Cardiac muscle cell (in vitro differentiated cells and primary cell): ENCODE results near the gene ATAD3B. TPM values are rescaled to one million over a fixed set of nuclear protein-coding genes. Genes with fewer than 3 reads are reported as not detected.
"Not testable (repeated sequence)": the region's sequence is repeated elsewhere in the genome, so short reads cannot be mapped to it uniquely, and the experiment has no call there.

Experiments
- DNase-seq, 2 donors: peaks; one replicate each; pipeline versions ENCODE4 v3.0.0 to v3.0.0-alpha.2; 2010 to 2017; ENCODE audit warnings: low read depth in 1 of 2, low spot score in 1 of 2
- H3K27ac ChIP-seq: fragments of 200-600 bp; sonication (generic); 2 replicates; pipeline ENCODE4 v1.5.1; 2016
- H3K27me3 ChIP-seq: fragments of 200-600 bp; sonication (generic); 2 replicates; pipeline ENCODE4 v1.6.0; 2016; ENCODE audit warnings: control low read depth
- H3K36me3 ChIP-seq: fragments of 200-600 bp; sonication (generic); 2 replicates; pipeline ENCODE4 v1.5.1; 2016; ENCODE audit warnings: control low read depth
- H3K4me1 ChIP-seq: fragments of 200-600 bp; sonication (generic); 2 replicates; pipeline ENCODE4 v1.8.1; 2017; ENCODE audit warnings: low read depth, mild to moderate bottlenecking, mixed run types
- H3K4me3 ChIP-seq: fragments of 200-600 bp; sonication (generic); 2 replicates; pipeline ENCODE4 v1.5.1; 2016; ENCODE audit warnings: mild to moderate bottlenecking
- H3K9me3 ChIP-seq: fragments of 200-600 bp; sonication (generic); 2 replicates; pipeline ENCODE4 v1.5.1; 2017; ENCODE audit warnings: low read depth, mild to moderate bottlenecking, control low read depth
- CTCF ChIP-seq: IDR thresholded peaks from 2 replicates; pipeline ENCODE4 v1.5.1; 2012; ENCODE audit warnings: low read depth, mild to moderate bottlenecking, low read length
- polyA plus RNA-seq: library from polyadenylated mRNA; unstranded; fragments of >200 nt; fragmentation: Nextera tagmentation; extraction: Ambion mirVana; gene quantifications from 2 replicates; pipeline ENCODE4 v1.2.1, GENCODE V29; 2016
- total RNA-seq: library from RNA; depleted of rRNA; stranded (reverse); fragments of >200 nt; gene quantifications from 2 replicates; pipeline ENCODE4 v1.2.3, GENCODE V29; 2016

ATAD3B gene
- total and polyA plus RNA-seq, 2 experiments from 2014 or later = 30.2 to 37.4 TPM

GRCh38 chr1:1452882-1453281, 18.7 kb upstream of the ATAD3B start:
- DNase-seq = no peak
- TF ChIP-seq CTCF = no peak
- Histone ChIP-seq H3K4me1 (no peaks in the 10 kb centered on the region), H3K4me3 (no peak overlapping the region), H3K9me3 (no peaks in the 10 kb centered on the region), H3K27me3 (no peaks in the 10 kb centered on the region), H3K27ac (no peak overlapping the region), H3K36me3 (no peaks in the 10 kb centered on the region)

GRCh38 chr1:1454286-1455056, 17.1 kb upstream of the ATAD3B start:
- H3K27me3 ChIP-seq, DNase-seq, H3K4me1 ChIP-seq, H3K36me3 ChIP-seq, H3K4me3 ChIP-seq, H3K9me3 ChIP-seq, H3K27ac ChIP-seq: not testable (repeated sequence)

DNA sequence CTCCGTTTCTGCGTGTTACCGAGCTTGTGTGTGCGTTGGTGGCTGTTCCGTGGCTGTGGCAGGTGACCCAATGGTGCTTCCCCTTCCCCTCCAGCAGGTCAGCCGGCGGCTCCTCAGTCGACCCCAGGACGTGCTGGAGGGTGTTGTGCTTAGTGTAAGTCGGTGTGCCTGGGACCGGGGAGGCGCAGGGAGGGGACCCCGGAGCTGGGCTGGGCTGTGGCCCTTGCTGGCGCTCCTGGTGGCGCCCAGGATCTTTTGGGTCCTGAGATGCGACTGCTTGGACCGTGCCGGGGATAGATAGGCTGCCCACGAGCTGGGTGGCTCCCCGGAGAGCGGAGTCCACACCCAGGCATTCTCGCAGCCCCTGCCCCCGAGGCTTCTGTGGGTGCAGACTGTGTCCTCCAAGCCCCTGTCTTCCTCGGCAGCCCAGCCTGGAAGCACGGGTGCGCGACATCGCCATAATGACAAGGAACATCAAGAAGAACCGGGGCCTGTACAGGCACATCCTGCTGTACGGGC, 16.1 kb upstream of the ATAD3B start:
- Histone ChIP-seq H3K4me3 (no peak overlapping the region), H3K27ac (no peak overlapping the region), H3K9me3 (no peaks in the 10 kb centered on the region), H3K4me1 (no peaks in the 10 kb centered on the region), H3K27me3 (no peaks in the 10 kb centered on the region), H3K36me3 (no peaks in the 10 kb centered on the region)
- no peak for TF ChIP-seq CTCF
- no peak for DNase-seq

DNA sequence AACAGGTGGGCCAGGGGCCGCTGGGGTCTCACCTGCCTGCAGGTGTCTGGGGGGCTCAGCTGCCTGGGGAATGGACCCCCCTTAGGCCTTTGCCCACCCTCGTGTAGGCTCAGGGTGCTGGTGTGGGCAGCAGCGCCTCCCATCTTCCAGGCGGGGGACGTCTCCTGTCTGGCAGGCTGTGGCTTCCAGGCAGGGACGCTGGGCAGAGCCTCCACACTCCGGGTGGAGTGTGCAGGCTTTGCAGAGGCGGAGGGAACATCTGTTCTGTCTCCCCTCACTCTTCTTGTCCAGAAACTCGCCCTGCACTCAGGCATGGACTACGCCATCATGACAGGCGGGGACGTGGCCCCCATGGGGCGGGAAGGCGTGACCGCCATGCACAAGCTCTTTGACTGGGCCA, 15.6 kb upstream of the ATAD3B start:
- not testable (repeated sequence) for H3K4me3 ChIP-seq, H3K27ac ChIP-seq, H3K9me3 ChIP-seq, H3K36me3 ChIP-seq, H3K4me1 ChIP-seq, H3K27me3 ChIP-seq, DNase-seq

DNA sequence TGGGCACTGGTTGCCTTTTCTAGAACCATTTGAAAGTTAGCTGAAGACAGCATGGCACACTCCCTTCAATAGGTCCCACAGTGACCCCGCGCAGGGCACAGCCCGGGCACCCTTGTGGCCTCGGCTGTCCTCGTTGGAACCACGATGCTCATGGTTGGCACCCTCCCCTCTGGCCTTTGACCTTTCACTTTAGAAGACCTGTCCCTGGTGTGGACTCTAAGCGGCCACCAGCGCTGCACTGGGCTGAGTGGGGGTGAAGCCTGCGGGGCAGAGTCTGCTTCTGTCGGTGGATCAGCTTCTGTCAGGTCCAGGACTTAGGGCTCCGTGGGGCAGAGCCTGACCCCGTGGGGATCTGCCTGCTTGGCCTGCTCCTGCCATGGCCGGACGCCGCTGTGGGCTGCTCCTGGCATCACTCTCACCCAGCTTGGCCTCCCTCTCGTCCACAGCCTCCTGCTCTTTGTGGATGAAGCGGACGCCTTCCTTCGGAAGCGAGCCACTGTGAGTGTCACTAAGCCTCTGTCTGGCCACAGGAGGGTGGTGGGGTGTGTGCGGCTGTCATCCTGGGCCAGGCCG, 14.8 kb upstream of the ATAD3B start:
- not testable (repeated sequence) for H3K27me3 ChIP-seq, H3K4me3 ChIP-seq, H3K4me1 ChIP-seq, H3K27ac ChIP-seq, DNase-seq, H3K9me3 ChIP-seq, H3K36me3 ChIP-seq

DNA sequence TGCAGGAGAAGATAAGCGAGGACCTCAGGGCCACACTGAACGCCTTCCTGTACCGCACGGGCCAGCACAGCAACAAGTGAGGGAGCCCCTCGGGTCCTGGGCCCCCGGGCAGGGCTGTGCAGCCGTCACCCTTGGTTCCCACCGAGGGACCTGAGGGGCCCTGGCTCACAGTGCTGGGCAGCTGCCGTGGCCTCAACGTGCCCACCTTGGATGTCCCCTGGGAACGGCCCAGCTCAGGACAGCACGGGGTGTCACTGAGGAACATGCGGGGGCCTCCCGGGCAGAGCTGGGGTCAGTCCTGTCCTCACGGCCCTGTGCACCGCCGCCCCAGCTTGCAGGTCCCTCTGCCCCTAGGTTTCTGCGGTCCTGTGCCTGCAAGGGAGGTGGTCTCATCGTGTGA, 12.4 kb upstream of the ATAD3B start:
- not testable (repeated sequence) for H3K4me1 ChIP-seq, H3K9me3 ChIP-seq, H3K4me3 ChIP-seq, H3K27me3 ChIP-seq, H3K36me3 ChIP-seq, DNase-seq, H3K27ac ChIP-seq

GRCh38 chr1:1459711-1460110, 11.9 kb upstream of the ATAD3B start:
- H3K4me3 ChIP-seq, H3K36me3 ChIP-seq, H3K27me3 ChIP-seq, H3K27ac ChIP-seq, H3K4me1 ChIP-seq, DNase-seq, H3K9me3 ChIP-seq: not testable (repeated sequence)

GRCh38 chr1:1460540-1461130, 10.9 kb upstream of the ATAD3B start:
- Histone ChIP-seq H3K36me3 (no peaks in the 10 kb centered on the region), H3K27me3 (no peaks in the 10 kb centered on the region), H3K9me3 (no peaks in the 10 kb centered on the region), H3K4me3 (no peak overlapping the region), H3K27ac (no peak overlapping the region), H3K4me1 (no peaks in the 10 kb centered on the region)
- no peak for DNase-seq
- no peak for TF ChIP-seq CTCF
